ENCODE measurements around the gene SFXN5.

SFXN5 gene

DNA sequence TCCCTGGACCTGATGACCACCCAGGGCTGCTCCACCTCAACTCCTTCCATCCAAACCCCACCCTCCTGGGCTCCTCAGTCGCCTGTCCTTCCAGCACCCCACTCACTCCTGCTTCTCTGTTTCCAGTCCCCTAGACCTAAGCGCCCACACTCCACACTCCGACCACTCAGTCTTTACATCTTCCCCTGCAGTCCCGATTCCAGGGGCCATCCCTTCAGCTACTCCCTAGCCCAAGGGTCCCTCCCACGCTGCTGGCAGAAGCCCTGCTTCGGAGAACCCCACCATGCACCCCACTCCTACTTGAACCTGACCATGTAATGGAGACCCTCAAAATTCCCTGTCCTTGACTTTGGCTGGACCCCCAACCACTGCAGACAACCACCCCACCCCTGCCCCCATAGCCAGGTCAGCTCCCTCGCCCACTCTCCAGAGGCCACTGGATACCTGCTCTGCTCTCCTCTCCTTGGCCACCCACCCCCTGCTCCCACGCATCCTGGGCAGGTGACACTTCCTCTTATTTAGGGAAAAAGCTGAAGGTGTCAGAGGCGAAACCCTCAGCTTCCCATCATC, 126.0 kb downstream of the SFXN5 start:
- DNase-seq (ENCODE audit: extremely low read depth in 1 of 2, low read depth in 1 of 2), result no peak

DNA sequence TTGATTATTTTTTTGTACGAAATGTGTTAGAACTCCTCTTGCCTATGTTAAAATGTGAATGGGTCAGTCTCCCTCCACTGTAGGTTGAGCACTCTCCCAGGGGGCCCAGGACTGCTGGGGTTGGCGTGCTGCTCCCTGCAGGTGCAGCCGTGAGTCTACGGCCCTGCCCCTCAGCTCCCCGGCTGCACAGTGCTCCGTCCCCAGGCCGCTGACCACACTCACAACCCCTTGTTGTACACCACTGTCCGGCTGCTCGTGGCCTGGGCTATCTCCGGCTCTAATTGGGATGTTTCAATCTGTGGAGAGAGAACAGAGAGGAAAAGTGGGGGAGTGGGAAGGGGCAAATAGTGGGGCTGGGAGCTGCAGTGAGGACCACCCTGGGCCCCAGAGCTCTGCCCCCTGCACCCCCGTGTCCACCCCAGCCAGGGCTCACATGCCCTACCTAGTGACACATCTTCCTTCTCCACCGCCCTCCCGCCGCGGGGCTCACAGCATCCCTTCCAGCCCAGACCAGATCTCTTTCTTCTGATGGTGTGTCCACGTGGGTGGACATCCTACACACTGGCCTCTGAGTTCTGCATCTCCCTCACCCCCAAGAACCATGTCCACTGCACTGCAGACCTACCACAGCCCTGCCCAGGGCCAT, 126.6 kb downstream of the SFXN5 start:
- no peak for DNase-seq (ENCODE audit: extremely low read depth in 1 of 2, low read depth in 1 of 2)

DNA sequence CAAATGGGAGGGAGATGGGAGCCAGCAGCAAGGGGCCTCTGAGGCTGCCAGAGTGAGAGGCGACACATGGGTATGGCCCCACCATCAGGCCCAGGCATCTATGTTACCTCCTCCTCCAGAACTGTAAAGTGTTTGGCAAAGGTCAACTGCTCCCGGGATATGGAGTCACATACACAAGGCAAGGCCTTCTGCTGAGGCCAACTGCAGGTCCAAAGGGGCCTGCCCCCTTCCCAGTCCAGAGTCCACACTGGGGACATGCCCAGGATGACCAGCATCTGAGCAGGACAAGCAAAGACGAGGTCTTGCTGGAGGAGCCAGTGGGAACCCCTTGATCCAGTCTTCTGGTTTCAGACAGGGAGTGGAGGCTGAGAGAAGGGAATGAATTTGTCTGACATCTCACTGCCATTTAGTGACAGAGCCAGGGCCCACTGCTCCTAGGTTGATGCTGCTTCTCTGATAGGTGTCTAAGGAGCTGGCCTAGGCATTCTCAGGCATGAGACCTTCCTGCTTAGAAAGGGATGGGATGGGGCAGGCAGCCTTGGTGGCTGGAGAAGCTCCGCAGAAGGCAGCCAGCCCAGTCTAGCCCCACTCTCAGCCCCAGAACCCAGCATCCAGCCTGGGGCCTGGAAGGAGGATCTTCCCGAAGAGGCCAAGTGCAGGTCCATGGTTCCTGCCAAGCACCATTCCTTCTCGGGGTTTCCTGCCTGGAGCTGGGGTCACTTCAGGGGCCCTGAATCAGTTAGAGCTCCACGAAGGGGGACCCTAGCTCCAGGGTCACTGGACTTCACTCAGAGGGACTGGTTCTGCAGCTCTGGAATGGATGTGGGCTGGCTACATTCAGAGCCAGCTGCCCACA, 127.7 kb downstream of the SFXN5 start:
- no peak for DNase-seq (ENCODE audit: extremely low read depth in 1 of 2, low read depth in 1 of 2)

DNA sequence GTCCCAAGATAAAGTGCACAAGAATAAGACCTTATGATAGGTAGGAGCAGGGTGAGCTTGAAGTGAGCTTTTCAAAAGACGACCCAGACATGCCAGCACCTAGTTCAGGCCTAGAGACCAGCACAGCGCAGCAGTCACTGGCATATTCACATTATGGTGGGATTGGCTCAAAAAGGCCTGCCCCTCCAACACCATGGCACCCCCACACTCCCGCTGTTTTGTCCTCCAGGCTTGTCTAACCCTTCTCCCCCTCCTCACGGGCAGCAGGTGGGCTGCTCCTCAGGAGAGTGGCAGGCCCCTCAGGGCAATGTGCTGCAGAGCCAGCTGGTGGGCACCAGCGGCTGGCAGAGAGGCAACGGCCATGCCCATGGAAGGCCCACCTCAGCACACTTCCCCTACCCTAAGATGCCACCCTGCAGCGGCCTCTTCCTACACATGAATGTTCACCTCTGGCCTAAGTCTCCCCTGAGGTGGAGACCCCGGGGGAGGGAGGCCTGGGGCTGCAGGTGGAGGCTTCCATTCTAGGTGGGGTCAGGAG, 128.6 kb downstream of the SFXN5 start:
- no peak for DNase-seq (ENCODE audit: extremely low read depth in 1 of 2, low read depth in 1 of 2)

DNA sequence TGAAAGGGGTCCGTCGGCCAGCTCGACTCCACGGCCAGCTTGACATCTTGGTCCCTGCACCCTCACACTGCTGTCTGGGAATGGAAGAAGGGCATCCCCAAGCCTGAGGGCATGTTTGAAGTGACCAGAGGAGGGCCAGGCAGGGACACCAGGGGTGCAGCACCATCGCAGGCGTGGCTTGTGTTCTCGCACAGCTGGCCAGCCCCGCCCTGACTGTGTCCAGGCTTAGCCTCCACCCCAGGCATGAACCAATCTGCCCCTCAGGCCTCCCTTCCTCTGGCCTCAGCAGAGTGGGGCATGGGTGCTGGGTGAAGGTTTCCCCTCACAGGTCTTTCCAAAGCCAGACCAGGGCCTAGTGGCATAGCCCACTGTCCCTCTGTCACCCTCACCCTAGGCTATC, 129.2 kb downstream of the SFXN5 start:
- DNase-seq (ENCODE audit: extremely low read depth in 1 of 2, low read depth in 1 of 2), result no peak

DNA sequence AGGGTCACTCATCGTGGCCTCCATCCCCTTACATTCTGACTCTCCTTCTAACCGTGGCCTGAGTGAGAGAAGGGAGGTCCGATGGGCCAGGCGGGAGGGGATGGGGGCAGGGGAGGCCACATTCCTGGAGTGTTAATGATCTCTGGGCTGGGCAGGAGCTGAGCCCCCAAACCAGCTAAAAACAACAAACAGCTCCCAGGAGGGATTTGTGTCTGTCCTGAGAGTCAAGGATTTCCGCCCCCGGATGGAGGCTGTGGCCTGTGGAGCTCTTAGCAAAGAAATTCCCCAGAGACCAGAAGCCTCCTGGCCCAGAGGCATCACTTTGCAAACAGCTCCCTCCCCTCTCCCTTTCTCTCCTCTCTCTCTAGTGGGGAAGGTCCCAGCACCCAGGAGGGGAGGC, 130.7 kb downstream of the SFXN5 start:
- no peak for DNase-seq (ENCODE audit: extremely low read depth in 1 of 2, low read depth in 1 of 2)

GRCh38 chr2:72940361-72940760, 131.2 kb downstream of the SFXN5 start:
- DNase-seq (ENCODE audit: extremely low read depth in 1 of 2, low read depth in 1 of 2), result no peak

GRCh38 chr2:72938455-72938854, 133.1 kb downstream of the SFXN5 start:
- DNase-seq (ENCODE audit: extremely low read depth in 1 of 2, low read depth in 1 of 2), result no peak

DNA sequence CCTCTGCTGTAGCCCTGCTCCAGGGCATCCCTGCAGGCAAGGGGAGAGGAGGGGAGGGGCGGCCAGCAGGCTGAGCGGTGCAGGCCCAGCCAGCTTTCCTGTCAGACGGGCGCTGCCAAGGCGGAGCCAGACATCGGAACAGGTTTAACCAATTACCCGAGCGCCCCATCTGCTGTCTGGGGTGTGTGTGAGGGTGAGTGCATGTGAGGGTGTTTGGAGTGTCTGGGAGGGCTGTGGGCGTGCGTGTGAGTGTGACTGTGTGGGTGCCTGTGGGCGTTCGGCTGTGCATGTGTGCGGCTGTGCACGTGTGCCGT, 134.2 kb downstream of the SFXN5 start:
- no peak for DNase-seq (ENCODE audit: extremely low read depth in 1 of 2, low read depth in 1 of 2)

GRCh38 chr2:72936660-72937355, 134.7 kb downstream of the SFXN5 start:
- DNase-seq (ENCODE audit: extremely low read depth in 1 of 2, low read depth in 1 of 2), result no peak

- DNase-seq (ENCODE audit: extremely low read depth in 1 of 2, low read depth in 1 of 2), result no peak
These were observed 135.9 kb downstream of the SFXN5 start for GRCh38 chr2:72935611-72935957.

GRCh38 chr2:72934683-72935610, 136.6 kb downstream of the SFXN5 start:
- DNase-seq (ENCODE audit: extremely low read depth in 1 of 2, low read depth in 1 of 2), result no peak

DNA sequence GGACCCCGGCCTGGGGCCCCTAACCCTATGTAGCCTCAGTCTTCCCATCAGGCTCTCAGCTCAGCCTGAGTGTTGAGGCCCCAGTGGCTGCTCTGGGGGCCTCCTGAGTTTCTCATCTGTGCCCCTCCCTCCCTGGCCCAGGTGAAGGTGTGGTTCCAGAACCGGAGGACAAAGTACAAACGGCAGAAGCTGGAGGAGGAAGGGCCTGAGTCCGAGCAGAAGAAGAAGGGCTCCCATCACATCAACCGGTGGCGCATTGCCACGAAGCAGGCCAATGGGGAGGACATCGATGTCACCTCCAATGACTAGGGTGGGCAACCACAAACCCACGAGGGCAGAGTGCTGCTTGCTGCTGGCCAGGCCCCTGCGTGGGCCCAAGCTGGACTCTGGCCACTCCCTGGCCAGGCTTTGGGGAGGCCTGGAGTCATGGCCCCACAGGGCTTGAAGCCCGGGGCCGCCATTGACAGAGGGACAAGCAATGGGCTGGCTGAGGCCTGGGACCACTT, 137.8 kb downstream of the SFXN5 start:
- no peak for DNase-seq (ENCODE audit: extremely low read depth in 1 of 2, low read depth in 1 of 2)

- no peak for DNase-seq (ENCODE audit: extremely low read depth in 1 of 2, low read depth in 1 of 2)
These were observed 138.3 kb downstream of the SFXN5 start for GRCh38 chr2:72933207-72933606.

- no peak for DNase-seq (ENCODE audit: extremely low read depth in 1 of 2, low read depth in 1 of 2)
These were observed 138.7 kb downstream of the SFXN5 start for GRCh38 chr2:72932805-72933204.

DNA sequence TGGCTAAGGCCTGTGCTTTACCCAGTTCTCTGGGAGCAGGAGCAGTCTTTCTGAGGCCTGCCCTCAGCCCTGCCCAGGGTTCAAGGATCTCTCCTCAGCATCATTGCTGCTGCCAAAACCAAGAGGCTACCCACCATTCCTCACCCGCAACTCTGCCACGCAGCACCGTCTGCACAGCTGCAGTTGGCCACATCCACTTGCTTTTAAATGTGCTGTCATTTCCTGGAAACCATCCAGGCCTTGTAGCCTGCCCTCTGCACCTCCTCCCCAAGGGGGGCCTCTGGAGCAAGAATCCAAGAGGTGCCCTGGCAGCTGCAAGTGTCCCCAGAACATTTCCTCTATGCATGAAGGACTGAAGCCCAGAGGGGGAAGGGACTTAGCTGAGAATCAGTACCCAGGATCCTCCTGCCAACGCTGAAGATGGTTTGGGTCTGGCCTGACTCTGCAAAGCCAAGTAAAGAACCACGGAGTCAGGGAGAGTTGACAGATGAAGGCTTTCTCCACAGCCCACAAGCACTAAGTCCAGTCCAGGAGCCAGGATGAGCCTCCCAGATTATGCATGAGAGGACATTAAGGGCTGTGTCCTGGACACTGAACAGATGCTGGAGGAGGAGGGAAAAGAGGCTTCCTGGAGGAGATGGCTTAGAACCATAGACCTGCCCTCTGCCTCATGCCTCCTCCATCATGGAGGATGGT, 139.3 kb downstream of the SFXN5 start:
- DNase-seq (ENCODE audit: extremely low read depth in 1 of 2, low read depth in 1 of 2), result no peak

- DNase-seq (ENCODE audit: extremely low read depth in 1 of 2, low read depth in 1 of 2), result peak in 1 of 2 donors; percentile 40
These were observed 140.1 kb downstream of the SFXN5 start for GRCh38 chr2:72931280-72931910.

DNA sequence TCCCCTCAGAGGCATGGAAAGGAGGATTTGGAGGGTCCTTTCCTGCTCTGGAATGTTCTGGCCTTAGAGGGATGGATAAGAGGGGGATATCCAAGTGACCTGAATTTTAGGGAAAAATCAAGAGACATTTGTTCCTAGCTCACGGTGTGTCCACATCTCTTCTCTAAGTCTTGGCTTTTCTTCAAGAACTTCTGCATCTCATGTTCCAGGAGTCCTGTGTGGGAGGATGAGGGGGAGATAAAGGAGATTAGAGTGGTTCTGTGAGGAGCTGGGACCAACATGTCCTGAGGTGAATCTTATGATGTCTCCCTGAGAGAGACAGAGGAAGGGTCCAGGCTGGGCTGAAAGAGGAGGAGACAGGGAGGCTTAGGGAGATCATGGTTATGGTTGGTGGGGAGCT, 142.5 kb downstream of the SFXN5 start:
- no peak for DNase-seq (ENCODE audit: extremely low read depth in 1 of 2, low read depth in 1 of 2)
